Measurements from ENCODE around the gene ATAD2B. TPM values are rescaled to one million over a fixed set of nuclear protein-coding genes. Genes with fewer than 3 reads are reported as not detected.
A peak's percentile ranks its signal among the peaks of the same experiment; 100 is the strongest.
"Not testable (repeated sequence)": the region's sequence is repeated elsewhere in the genome, so short reads cannot be mapped to it uniquely, and the experiment has no call there.

ATAD2B gene
- 15.0 and 16.7 TPM in 2 replicates for total RNA-seq (2014; rRNA removed; shearing (Covaris generic))
- 8.0 and 19.4 TPM in 2 replicates for polyA plus RNA-seq (2014; cell fraction: nucleus; rRNA removed)

DNA sequence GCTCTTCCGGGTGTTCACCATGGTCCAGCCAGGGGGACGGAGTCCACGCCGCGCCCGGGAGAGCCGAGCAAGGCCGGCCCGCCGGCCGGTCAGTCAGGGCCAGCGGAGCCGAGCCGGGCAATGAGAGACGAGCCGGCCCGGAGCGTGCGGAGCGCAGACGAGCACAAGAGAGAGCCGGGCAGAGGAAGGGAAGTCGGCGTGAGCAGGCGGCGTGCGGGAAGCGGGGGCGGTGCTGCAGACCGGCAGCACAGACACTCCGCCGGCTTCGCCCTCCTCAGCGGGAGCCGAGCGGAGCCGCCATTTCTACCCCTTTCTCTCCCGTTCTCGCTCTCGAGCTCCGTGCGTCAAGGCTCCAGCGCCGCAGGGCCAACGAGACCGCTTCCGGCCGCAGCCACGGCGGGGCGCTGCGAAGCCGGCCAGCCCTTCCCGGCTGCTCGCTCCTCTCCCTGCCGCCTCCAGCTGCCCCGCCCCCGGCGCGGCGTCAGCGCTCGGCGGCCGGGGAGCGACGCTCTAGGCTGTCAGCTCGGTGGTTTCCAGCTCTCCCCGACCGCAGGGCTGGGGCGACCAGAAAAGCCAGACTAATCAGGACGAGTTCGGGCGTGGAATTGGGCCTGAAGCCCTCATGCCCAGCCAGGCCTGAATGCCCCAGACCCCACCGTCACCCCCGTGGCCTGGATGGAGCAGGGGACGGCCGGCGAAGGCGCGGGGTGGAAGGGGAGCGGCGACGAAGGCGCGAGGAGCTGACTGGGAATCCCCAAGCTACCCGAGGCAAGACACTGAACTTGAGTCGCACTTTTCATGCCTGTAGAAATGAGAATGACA, at the start of gene ATAD2B:
Gene ATAD2B, minus strand, starts transcription at position 374 of the 822 bp plus-strand sequence. Its CDS starts 353 bp downstream, at position 21.
- DNase-seq (ENCODE audit: extremely low read depth, low read depth) = peak; percentile 92

DNA sequence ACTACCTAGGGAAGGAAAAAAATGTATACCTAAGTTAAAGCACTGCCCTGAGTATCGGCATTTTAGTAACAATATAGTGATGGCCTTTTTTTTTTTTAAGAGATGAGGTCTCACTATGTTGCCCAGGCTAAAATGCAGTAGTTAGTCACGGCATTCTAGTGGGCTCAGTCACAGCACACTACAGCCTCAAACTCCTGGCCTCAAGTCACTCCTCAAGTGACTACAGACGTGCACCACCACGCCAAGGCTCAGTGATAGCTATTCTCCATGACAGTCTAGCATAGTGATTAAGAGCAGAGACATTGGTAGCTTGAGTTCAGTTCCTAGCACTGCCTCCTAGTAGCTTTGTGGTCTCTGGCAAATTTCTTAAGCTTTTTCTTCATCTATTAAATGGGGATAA, 40.9 kb upstream of the ATAD2B start:
- DNase-seq (ENCODE audit: extremely low read depth, low read depth) = no peak

DNA sequence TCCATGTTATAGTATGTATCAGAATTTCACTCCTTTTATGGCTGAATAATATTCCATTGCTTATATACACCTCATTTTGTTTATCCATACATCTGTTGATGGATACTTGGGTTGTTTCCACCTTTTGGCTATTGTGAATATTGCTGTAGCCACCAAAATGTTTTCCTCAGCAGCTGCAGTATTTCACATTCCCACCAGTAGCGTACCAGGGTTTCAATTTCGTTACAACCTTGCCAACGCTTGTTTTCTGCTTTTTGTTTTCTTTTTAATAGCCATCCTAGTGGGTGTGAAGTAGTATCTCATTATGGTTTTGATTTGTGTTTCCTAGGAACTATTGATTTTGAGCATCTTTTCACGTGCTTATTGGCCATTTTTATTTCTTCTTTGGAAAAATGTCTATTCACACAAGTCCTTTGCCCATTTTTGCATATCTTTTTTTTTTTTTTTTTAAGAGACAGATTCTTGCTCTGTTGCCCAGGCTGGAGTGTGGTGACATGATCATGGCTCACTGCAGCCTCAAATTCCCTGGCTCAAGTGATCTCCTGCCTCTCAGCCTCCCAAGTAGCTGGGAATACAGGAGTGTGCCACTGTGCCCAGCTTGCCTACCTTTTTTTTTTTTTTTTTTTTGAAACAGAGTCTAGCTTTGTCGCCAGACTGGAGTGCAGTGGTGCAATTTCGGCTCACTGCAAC, 27.5 kb upstream of the ATAD2B start:
- no peak for DNase-seq (ENCODE audit: extremely low read depth, low read depth)

DNA sequence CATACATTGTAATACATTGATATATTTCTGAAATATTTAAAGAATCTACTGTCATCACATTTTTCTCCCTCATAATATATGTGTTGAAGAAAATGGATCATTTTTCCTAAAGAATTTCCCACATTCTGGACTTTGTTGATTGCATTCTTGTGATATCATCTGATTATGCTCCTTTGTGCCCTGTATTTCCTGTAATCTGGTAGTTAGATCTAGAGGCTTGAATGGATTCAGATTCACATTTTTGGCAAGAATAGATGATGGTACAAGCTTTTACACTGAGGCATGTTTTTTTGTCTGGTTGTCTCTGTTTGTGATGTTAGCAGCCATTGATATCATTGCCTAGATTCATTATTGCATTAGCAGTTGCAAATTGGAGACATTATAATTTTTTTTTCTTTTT, 26.7 kb upstream of the ATAD2B start:
- DNase-seq (ENCODE audit: extremely low read depth, low read depth) = no peak

DNA sequence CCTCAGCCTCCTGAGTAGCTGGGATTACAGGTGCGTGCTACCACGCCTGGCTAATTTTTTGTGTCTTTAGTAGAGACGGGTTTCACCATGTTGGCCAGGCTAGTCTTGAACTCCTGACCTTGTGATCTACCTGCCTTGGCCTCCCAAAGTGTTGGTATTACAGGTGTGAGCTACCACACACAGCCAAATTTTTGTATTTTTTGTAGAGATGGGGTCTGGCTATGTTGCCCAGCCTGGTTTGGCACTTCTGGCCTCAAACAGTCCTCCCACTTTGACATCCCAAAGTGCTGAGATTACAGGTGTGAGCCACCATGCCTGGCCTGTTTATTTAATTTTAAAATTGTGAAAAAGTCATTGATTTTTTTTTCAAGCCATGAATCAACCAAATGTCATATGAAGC, 25.6 kb upstream of the ATAD2B start:
- not testable (repeated sequence) for DNase-seq (ENCODE audit: extremely low read depth, low read depth)

DNA sequence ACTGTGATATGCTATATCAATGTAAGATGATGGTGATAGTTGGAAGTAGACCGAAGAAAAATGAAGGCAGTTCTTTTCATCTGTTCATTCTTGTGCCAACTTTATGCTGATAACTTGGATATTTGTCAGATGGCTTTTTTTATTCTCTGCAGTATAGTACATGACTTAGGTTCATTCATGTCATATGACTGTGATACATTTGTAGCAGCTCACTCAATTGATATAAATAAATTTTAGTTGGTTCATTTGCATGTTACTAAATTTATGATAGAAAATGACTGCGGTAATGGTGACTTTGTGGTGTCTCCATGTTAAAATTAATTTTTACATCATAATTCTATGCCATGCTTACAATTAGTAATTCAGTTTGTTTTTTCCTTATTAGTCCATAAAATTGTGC, 20.4 kb upstream of the ATAD2B start:
- DNase-seq (ENCODE audit: extremely low read depth, low read depth) = no peak

DNA sequence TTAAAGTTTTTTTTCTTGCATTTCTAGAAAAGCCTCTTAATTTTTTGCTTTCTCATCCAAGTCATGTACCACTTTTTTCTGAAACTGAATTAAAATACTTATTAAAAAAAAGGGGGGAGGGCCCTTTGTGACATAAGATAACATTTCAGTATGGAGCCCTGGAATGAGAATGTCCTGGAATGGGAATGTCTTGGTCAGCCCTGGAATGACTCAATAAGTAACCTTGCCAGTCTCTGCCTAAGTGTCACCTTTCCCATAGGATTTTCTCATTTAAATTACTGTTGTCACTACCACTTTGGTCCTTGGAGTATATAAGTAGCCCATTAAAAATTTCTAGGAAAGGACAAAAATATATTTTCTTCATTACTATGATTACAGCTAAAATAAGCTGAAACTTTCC, 18.1 kb upstream of the ATAD2B start:
- no peak for DNase-seq (ENCODE audit: extremely low read depth, low read depth)

- no peak for DNase-seq (ENCODE audit: extremely low read depth, low read depth)
Observed at GRCh38 chr2:23944527-23944926, 17.6 kb upstream of the ATAD2B start.

GRCh38 chr2:23943666-23944065, 16.7 kb upstream of the ATAD2B start:
- no peak for DNase-seq (ENCODE audit: extremely low read depth, low read depth)

DNA sequence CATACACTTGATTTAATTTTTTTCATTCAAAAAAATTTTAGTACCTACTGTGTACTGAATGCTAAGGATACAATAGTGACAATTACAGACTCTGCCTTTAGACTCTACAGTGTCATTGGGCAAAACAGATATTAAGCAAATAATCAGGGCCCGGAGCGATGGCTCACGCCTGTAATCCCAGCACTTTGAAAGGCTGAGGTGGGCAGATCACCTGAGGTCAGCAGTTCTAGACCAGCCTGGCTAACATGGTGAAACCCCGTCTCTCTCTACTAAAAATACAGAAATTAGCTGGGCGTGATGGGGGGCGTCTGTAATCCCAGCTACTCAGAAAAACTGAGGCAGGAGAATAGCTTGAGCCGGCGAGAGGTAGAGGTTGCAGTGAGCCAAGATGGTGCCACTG, 14.7 kb upstream of the ATAD2B start:
- no peak for DNase-seq (ENCODE audit: extremely low read depth, low read depth)

GRCh38 chr2:23940718-23941620, 14.0 kb upstream of the ATAD2B start:
- DNase-seq (ENCODE audit: extremely low read depth, low read depth) = peak; percentile 11

DNA sequence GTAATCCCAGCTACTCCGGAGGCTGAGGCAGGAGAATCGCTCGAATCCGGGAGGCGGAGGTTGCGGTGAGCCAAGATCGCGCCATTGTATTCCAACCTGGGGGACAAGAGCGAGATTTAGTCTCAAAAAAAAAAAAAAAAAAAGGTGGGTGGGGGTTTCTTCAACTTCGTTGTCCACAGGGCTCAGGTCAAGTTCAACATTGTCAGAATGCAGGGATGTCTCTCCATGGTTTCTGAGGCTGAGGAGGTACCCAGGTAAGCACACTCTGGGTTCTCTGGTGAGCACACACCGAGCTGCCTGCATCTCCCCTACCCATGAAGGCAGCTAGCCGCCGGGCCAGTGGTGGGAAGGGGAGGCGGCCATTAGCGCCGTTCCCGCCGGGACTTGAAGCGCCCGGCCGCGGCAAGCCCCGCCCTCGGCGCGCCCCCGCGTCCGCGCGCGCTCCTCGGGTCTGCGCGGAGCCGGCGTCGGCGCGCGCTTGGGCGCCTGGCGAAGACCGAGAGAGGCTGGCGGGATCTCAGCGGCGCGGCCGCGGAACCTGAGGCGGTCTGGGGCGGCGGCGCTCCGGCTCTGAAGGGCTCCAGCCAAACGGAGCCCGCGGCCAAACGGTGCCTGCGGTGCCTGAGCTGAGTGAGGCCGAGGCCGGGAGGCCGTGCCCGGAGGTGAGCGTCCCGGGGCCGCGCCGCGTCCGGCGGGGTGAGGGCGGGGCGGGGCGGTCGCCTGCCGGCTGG, 13.2 kb upstream of the ATAD2B start, which contains the start of gene UBXN2A:
Gene UBXN2A, plus strand, starts transcription at position 477 of the 731 bp plus-strand sequence. CDS start 17,852 bp downstream, outside the sequence.
- peak; percentile 76 for DNase-seq (ENCODE audit: extremely low read depth, low read depth)

GRCh38 chr2:23934259-23934658, 7.3 kb upstream of the ATAD2B start:
- DNase-seq (ENCODE audit: extremely low read depth, low read depth) = no peak

DNA sequence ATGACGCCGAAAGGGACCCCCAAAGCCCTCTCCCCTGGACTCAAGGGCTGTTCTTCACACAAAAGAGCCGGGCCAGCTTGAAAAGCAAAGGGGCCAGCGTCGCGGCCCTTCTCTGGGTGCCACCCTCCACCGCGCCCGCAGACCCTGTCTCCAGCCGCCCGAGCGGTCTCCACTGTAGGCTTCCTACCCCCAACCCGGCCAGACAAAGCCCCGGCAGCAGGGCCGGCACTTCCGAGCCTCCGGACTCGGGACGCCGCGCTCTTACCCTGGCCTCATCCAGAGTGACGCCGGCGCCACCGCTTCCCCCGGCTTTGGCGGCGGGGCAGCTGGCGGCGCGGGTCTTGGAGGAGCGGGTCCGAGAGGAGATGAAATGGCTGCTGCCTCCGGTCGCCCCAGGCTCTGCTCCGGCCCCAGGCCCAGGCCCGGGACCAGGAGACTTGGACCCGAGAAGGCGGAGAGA, 603 bp downstream of the ATAD2B start:
- DNase-seq (ENCODE audit: extremely low read depth, low read depth) = no peak

GRCh38 chr2:23925702-23926289, 1.1 kb downstream of the ATAD2B start:
- peak; percentile 17 for DNase-seq (ENCODE audit: extremely low read depth, low read depth)

GRCh38 chr2:23924589-23925359, 2.1 kb downstream of the ATAD2B start:
- DNase-seq (ENCODE audit: extremely low read depth, low read depth) = no peak

DNA sequence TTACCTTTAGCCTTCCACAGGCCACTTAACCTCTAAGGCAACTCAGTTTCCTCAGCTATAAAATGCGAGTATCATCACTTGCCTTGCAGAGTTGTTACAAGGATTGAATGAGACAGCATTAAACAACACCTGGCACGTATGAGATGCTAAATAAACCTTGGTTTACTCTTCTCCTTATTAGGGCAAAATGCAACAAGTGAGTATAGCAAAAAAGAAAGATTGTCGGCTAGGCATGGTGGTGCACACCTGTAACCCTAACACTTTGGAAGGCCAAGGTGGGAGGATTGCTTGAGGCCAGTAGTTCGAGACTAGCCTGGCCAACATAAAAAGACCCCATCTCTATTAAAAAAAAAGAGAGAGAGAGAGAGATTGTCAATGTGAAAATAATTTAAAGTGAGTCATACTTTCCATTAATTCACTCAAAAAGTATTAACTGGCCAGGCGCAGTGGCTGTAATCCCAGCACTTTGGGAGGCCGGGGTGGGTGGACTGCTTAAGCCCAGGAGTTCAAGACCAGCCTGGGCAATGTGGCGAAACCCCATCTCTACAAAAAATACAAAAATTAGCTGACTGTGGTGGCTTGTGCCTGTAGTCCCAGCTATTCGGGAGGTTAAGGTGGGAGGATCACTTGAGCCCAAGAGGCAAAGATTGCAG, 8.0 kb downstream of the ATAD2B start:
- no peak for DNase-seq (ENCODE audit: extremely low read depth, low read depth)

GRCh38 chr2:23916727-23917405, 10.1 kb downstream of the ATAD2B start:
- DNase-seq (ENCODE audit: extremely low read depth, low read depth) = no peak

Measured in NCI-H460 (cell line).